GM12891 (cell line): ENCODE measurements around the gene BAZ2A.

Experiments used
- PAX5 ChIP-seq: IDR thresholded peaks from 2 replicates; pipeline ENCODE4 v1.6.1; 2011; ENCODE audit warnings: low read length, moderate library complexity, mild to moderate bottlenecking; ENCODE audit not compliant: insufficient read depth, severe bottlenecking
- POLR2A ChIP-seq: IDR thresholded peaks from 2 replicates; pipeline ENCODE4 v1.6.1; 2011; ENCODE audit warnings: low read depth, low read length, control low read depth
- POLR2AphosphoS5 ChIP-seq: IDR thresholded peaks from 2 replicates; pipeline ENCODE4 v1.6.1; 2011; ENCODE audit warnings: low read depth, low read length, control low read depth
- POU2F2 ChIP-seq: IDR thresholded peaks from 2 replicates; pipeline ENCODE4 v1.6.1; 2011; ENCODE audit warnings: low read depth, mild to moderate bottlenecking, control low read depth, low read length, moderate library complexity
- SPI1 ChIP-seq: IDR thresholded peaks from 2 replicates; pipeline ENCODE4 v1.6.1; 2011; ENCODE audit warnings: low read depth, low read length, control low read depth

DNA sequence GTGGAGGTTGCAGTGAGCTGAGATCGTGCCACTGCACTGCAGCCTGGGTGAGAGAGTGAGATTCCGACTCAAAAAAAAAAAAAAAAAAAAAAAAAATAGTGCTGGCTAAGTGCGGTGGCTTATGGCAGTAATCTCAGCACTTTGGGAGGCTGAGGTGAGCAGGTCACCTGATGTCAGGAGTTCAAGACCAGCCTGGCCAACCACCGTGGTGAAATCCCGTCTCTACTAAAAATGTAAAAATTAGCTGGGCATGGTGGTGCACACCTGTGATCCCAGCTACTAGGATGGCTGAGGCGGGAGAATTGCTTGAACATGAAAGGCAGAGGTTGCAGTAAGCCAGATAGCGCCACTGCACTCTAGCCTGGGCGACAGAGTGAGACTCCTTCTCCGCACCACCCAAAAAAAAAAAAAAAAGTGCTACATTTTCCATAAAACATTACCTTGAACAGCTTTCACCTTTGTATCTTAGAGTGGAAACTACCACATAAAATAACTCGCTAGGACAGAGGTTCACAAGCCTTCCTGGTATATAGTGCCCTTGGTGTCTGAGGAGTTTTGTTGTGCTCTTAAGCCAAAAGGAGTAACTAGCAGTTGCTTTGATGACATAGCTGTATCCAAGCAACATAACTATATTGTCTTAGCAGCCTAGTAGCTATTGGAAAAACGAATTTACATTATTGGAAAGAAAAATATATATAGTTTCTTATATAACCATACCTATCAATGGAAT is 46.9 kb upstream of the BAZ2A start:
- TF ChIP-seq POU2F2 (no peak), POLR2A (no peak), SPI1 (no peak), PAX5 (no peak), POLR2AphosphoS5 (no peak)
